Renal cortical epithelial cell (primary cell): ENCODE results near the gene DAZAP1. TPM values are rescaled to one million over a fixed set of nuclear protein-coding genes. Genes with fewer than 3 reads are reported as not detected.

Source experiments
- DNase-seq: peaks from one replicate; pipeline ENCODE4 v3.0.0-alpha.2; 2011; ENCODE audit warnings: low read depth
- total RNA-seq: library from RNA; depleted of rRNA; stranded (reverse); fragments of >200 nt; gene quantifications from 2 replicates; pipeline ENCODE4 v1.2.3, GENCODE V29; 2014

DAZAP1 gene
- total RNA-seq, 1 donor from 2014 or later: 49.2 TPM

- no peak for DNase-seq
Measured at GRCh38 chr19:1377176-1377964, 30.0 kb upstream of the DAZAP1 start.

DNA sequence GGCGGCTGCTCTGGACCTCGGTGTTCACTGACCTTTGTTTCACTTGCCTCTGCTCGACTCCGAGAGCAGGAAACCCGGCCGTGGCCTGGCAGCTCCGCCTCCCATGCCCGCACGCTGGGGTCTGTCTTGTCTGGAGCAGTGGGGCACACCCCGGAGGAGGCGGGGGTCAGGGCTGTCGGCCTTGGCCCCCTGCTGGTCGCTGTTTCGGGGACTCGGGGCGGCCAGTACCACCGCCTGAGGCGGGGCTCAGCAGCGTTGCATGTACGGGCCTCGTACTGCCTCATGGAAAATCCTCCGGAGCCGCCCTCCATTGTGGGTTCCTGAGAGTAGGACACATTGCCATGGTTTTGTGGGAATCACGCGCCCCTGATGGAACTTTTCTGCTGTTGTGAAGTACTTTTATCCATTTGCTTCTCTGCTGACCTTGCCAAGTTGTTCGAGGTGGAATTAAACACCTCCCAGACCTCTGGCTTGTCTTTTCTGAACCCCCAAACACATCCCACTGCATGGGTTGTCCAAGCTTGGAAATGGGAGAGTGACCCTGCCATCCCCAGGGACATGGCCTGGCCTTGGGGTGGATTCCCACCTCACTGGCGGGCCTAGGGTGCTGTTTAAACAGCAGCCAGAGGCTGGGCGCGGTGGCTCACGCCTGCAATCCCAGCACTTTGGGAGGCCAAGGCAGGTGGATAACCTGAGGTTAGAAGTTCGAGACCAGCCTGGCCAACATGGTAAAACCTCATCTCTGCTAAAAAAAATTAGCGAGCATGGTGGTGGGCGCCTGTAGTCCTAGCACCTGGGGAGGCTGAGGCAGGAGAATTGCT lies 29.2 kb upstream of the DAZAP1 start:
- no peak for DNase-seq

GRCh38 chr19:1379126-1379905 lies 28.1 kb upstream of the DAZAP1 start:
- no peak for DNase-seq

DNA sequence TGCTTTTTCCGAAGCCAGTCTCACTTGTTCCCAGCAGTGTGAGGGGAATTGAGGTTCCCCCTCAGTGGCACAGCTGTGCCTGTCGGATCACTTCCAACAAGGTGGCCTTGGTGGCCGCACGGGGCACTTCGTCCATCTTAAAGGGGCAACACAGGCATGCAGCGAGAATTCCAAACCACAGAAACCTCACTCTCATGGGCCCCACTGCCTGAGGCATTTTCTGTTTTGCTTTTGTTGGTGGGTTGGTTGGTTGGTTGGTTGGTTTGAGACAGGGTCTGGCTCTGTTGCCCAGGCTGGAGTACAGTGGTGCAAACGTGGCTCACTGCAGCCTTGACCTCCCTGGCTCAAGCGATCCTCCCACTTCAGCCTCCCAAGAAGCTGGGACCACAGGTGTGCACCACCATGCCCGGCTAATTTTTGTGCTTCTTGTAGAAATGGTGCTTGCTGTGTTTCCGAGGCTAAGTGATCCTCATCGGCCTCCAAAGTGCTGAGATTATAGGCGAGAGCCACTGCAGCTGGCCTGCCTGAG lies 27.4 kb upstream of the DAZAP1 start:
- no peak for DNase-seq

GRCh38 chr19:1382250-1382649 lies 25.1 kb upstream of the DAZAP1 start:
- no peak for DNase-seq

DNA sequence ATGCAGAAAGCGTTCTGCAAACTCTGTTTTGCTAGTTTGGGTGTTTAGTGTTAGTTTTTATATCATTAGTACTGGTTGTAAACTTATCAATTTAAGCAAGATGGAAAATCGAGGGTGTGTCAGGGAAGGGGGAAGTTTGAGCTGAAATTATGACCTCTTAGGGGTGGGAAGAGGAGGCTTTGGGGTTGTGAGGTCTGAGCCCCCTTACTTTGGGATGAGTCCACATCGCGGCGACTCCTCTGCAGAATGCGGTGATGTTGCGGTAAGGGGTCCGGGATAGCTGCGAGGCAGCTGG lies 24.4 kb upstream of the DAZAP1 start:
- DNase-seq: no peak

GRCh38 chr19:1383312-1384084 lies 23.9 kb upstream of the DAZAP1 start, which contains the start of gene NDUFS7:
NDUFS7 (plus strand) TSS chr19:1383907; CDS start chr19:1383927, 20 bp downstream.
- DNase-seq: peak; percentile 56

GRCh38 chr19:1384085-1384462 lies 23.3 kb upstream of the DAZAP1 start:
- DNase-seq: no peak

GRCh38 chr19:1384478-1385110 lies 22.8 kb upstream of the DAZAP1 start:
- DNase-seq: no peak

DNA sequence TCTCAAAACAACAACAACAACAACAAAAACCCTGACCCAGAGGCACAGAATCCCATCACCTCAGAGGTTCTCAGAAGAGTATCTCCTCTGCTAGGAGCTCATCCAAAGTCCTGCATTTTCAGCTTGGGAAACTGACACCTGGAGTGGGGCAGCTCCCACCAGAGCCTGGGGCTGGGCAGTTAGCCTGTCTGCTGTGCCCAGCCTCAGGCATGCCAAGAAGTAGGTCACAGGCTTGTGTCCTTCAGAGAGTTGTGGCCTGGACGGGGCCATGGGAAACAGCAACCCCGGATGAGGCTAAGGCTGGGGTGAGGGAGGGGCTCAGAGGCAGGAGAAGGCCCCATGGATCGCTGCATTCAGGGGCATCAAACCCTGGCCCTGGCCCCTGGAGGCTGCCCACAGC lies 21.6 kb upstream of the DAZAP1 start:
- no peak for DNase-seq

DNA sequence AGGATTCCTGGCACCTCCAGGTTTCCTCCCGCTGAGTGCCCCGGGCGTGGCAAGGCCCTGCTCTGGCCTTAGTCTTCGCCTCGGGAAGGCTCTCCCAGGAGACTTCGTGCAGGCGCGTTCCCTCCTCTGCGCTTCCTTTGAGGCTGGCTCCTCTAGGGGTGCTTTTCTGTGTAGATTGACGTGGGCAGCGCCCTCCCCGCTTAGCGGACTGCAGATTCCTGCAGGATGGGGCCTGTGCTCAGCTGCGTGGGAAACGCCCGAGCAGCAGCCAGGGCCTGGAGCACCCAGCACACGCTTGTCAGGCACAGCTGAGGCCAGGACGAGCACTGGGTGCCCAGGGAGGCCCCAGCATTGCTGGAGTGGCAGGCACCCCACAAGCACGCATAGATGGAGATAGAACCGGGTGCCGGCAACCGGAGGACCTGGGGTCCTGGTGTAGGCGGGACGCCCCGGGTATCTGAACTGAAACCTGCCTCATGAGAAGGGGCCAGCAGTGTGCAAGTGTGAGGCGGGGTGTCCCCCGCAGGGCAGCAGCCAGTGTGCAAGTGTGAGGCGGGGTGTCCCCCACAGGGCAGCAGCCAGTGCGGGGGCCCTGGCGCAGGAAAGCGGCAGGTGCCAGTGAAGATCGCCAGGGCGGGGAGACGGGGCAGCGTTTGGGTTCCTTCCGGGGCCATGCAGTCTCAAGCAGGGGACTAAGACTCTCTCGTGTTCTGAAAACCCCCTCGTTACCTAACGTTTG lies 20.3 kb upstream of the DAZAP1 start:
- DNase-seq: no peak

- DNase-seq: no peak
Measured at GRCh38 chr19:1387684-1388636, 19.4 kb upstream of the DAZAP1 start.

DNA sequence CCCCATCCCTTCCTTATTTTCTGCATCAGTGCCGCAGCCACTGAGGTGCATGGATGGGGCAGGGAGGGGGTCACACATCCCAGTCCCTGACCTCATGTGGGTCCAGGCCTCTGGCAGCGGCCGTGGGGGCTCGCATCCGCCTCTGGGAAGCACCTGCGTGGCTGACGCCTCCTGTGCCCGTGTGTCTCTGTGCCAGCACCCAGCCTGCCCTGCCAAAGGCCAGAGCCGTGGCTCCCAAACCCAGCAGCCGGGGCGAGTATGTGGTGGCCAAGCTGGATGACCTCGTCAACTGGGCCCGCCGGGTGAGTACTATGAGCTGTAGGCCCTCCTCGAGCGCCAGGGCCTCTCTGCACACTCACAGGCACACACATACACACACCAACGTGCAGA lies 18.8 kb upstream of the DAZAP1 start:
- DNase-seq: no peak

DNA sequence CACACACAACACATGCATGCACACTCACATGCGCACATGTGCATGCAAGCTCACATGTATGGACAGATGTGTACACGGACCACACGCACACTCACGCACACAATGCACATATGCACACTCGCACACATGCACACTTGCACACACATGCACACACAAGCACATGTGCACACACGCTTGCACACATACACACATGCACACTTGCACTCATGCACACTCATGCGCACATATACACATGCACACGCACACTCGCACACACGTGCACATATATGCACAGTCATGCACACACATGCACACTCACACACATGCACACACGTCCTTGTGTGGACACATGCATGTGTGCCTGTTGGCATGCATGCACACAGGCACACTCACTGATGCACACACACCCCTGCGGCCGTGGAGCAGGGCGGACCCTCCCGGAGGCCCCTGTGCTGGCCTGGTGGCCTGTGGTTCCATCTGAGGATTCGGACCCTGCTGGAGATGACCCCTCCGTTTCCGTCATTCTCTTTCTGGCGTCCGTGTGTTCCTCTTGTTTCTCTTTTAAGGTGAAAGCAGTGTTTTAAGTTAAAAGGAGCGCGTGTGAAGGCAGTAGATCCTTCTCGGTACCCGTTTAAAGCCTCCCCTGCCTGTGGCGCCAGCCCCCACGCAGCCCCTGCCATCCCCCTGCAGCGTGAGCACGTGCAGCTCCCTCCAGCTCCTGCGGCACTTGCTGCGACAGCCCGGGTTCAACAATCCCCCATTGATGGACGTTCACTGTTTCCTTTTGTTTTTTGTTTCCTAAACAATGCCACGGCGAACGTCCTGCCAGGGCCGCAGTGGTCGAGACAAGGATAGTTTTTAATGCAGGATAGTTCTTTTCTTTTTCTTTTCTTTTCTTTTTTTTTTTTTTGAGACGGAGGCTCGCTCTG lies 18.1 kb upstream of the DAZAP1 start:
- no peak for DNase-seq

DNA sequence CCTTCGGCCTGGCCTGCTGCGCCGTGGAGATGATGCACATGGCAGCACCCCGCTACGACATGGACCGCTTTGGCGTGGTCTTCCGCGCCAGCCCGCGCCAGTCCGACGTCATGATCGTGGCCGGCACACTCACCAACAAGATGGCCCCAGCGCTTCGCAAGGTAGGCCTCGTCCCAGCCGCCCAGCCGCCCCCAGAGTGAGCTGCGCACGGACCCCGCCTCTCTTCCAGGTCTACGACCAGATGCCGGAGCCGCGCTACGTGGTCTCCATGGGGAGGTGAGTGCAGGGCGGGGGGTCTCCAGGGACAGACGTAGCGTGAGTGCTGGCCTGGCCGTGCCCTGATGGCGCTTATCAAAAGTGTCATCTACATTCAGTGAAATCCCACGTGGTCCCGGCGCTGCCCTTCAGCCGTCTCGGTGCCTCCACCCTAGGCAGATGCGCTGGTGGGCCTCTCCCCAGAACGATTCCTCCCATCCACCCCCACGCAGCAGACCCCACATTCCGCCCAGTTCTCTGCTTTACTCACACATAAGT lies 16.4 kb upstream of the DAZAP1 start:
- no peak for DNase-seq

DNA sequence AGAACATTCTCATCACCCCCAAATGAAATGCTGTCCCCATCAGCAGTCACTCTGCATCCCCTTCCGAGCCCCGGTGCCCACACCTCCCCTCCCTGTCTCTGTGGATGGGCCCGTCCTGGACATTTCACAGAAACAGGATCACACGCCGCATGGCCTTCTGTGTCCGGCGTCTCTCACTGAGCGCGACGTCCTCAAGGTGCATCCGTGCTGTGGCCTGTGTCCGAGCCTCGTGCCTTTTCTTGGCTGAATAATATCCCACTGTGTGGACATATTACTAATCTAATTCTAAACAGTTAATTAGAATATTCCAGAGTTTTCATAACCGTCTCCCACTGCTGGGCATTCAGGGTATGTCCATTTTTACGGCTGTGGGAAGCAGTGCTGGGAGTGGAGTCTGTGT lies 15.0 kb upstream of the DAZAP1 start:
- no peak for DNase-seq

DNA sequence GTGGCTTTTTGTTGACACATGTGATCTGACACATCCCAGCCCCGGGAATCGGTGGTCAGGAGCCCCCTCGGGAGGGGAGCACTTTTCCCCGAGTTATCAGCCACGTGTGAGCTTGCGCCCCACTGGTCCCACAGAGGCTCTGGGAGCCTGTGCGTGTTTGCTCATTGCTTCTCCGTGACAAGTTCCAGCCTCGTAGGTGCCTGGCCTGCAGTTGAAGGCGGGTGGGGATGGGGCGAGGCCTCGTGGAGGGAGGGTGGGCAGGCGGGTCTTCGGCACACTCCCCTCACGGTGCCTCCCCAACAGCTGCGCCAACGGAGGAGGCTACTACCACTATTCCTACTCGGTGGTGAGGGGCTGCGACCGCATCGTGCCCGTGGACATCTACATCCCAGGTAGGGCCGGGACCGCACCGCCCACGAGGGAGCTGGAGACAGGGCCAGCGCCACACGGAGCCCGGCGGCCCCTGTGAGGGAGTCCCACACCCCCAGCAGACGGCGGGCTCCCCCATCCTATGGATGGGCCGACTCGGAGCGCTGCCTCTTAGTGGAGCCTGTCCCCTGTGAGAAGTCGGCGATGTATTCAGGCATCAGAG lies 14.4 kb upstream of the DAZAP1 start:
- DNase-seq: no peak
